Heart right ventricle (tissue), 16 donors: ENCODE results near the gene CNGA4. TPM values are rescaled to one million over a fixed set of nuclear protein-coding genes. Genes with fewer than 3 reads are reported as not detected.

Source experiments
- ATAC-seq, 8 donors: fragments of 200-7000 bp; cut with Tn5 transposase; one replicate each; pipeline ENCODE4 v1.9.1; 2020; ENCODE audit warnings: mild to moderate bottlenecking in 8 of 8, moderate library complexity in 8 of 8, moderate number of reproducible peaks in 1 of 8
- DNase-seq, 2 donors: peaks; one replicate each; pipeline ENCODE4 v3.0.0-alpha.2; 2020
- H3K27ac ChIP-seq, 10 donors: fragments of 200-600 bp; sonication (generic) in 2 of 10; one replicate each; pipeline versions ENCODE4 v1.5.0 to v1.8.0; 2020 to 2022; ENCODE audit warnings: mild to moderate bottlenecking in 3 of 10
- H3K27me3 ChIP-seq, 7 donors: fragments of 200-600 bp; one replicate each; pipeline ENCODE4 v1.8.0; 2021 to 2022; ENCODE audit warnings: mild to moderate bottlenecking in 2 of 7
- H3K36me3 ChIP-seq, 9 donors: fragments of 200-600 bp; sonication (generic) in 1 of 9; one replicate each; pipeline versions ENCODE4 v1.5.0 to v1.8.0; 2020 to 2022; ENCODE audit warnings: mild to moderate bottlenecking in 2 of 9
- H3K4me1 ChIP-seq, 9 donors: fragments of 200-600 bp; sonication (generic) in 1 of 9; one replicate each; pipeline versions ENCODE4 v1.5.0 to v1.8.0; 2020 to 2022; ENCODE audit warnings: mild to moderate bottlenecking in 4 of 9
- H3K4me3 ChIP-seq, 10 donors: fragments of 200-600 bp; sonication (generic) in 2 of 10; one replicate each; pipeline versions ENCODE4 v1.5.0 to v1.8.0; 2020 to 2022; ENCODE audit warnings: mild to moderate bottlenecking in 7 of 10, moderate library complexity in 2 of 10
- H3K9me3 ChIP-seq, 11 donors: fragments of 200-600 bp in 10 of 11; sonication (generic) in 2 of 11; one replicate each; pipeline versions ENCODE4 v1.5.0 to v1.8.0; 2013 to 2022; ENCODE audit warnings: mild to moderate bottlenecking in 2 of 11, control low read depth in 1 of 11, moderate library complexity in 1 of 11
- WGBS, 2 donors: extraction: QIAGEN DNeasy Blood & Tissue Kit; methylation state at CpG; one replicate each; pipeline ENCODE4 v1.1.7; 2013; ENCODE audit warnings: inconsistent platforms in 1 of 2; 5-methylcytosine and 5-hydroxymethylcytosine counted together
- intact Hi-C, 10 donors: fragments of 100-400 bp; cut with DNase I; formaldehyde crosslinking; loops; one replicate each; pipeline versions ENCODE4 v1.11.1 to v1.14.2; 2022
- polyA plus RNA-seq, 2 donors: library from polyadenylated mRNA; stranded (reverse); fragments of 200-250 nt; gene quantifications; one replicate each; pipeline ENCODE4 v1.2.3, GENCODE V29; 2013
- total RNA-seq, 10 donors: library from RNA; stranded (reverse); fragmentation: NEBNext Ultra II Directional in 3 of 10; extraction: Animal tissue kit (Norgen Biotek cat#: 25700) in 3 of 10; gene quantifications; one replicate each; pipeline versions ENCODE4 v1.2.1 to v1.2.4, GENCODE V29; 2021 to 2023
- TF ChIP-seq, protein P1 (sequence below), 9 donors: fragments of 200-600 bp; sonication (generic) in 2 of 9; IDR thresholded peaks; one replicate each; pipeline versions ENCODE4 v1.5.0 to v1.8.0; 2021 to 2022; ENCODE audit warnings: antibody characterized with exemption in 9 of 9, mild to moderate bottlenecking in 5 of 9, moderate library complexity in 1 of 9
- donor health status: Arrhythmogenic right ventricular cardiomyopathy.
- donor health status: ischemic (EF 13 %, LVEDD 7.1; RV severe dilation, severe dysfunction).
- donor health status: healthy with polysubstance abuse.
- donor health status: DM: no; HTN: yes; CAD: no.
- donor health status: DM: no; HTN: no; CAD: no.
- donor health status: ischemic (EF 25% LVEDD 6.9; RV normal size, moderate dysfunction).
- donor health status: ischemic (EF 25% LVEDD 5.7; RV mildly dilated, moderate dysfunction).
- donor health status: healthy.
- donor health status: DM: yes; HTN: yes; CAD: no.
- donor health status: Ischemic cardiomyopathy.
- donor health status: ischemic (EF 35%, LVEDD 5.7; RV mildly dilated, moderate dysfunction).
- donor health status: nonischemic (EF 11% LVEDD 7.7; RV severe dilation, severe dysfunction).
- donor health status: DM: yes; HTN: yes; CAD: no.
- donor health status: PGD.
- donor health status: ischemic (EF 29% LVEDD 5.4; RV normal size, mild dysfunction).
- donor health status: nonischemic (EF 23%, LVEDD 6.1; RV moderate dilation, normal function).

The CNGA4 gene
- total and polyA plus RNA-seq, 12 donors, result 0.01 to 0.13 TPM; not detected in 10

DNA sequence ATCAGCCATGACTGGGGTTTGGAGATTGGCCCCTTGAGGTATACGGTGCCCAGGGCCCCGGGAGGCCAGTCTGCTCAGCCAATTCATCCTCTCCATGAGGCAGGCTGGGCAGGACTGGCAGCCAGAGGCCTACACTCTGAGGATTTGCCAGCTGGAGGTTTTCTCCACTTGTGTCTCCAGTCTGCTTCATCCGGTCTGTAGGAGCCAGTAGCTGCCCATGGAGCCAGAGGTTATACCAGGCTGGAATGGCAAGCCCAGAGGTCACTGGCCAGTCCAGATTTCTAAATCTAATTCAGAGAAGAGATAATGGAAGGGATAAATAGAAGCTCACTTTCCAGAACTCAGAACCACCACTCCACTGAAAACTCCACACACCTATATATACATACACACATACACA is 14.5 kb upstream of the CNGA4 start:
- no peaks in the 10 kb centered on the region for H3K27me3 ChIP-seq
- DNase-seq (no peak), ATAC-seq (no peak)
- TF ChIP-seq, protein P1, sequence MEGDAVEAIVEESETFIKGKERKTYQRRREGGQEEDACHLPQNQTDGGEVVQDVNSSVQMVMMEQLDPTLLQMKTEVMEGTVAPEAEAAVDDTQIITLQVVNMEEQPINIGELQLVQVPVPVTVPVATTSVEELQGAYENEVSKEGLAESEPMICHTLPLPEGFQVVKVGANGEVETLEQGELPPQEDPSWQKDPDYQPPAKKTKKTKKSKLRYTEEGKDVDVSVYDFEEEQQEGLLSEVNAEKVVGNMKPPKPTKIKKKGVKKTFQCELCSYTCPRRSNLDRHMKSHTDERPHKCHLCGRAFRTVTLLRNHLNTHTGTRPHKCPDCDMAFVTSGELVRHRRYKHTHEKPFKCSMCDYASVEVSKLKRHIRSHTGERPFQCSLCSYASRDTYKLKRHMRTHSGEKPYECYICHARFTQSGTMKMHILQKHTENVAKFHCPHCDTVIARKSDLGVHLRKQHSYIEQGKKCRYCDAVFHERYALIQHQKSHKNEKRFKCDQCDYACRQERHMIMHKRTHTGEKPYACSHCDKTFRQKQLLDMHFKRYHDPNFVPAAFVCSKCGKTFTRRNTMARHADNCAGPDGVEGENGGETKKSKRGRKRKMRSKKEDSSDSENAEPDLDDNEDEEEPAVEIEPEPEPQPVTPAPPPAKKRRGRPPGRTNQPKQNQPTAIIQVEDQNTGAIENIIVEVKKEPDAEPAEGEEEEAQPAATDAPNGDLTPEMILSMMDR (IDR thresholded peaks at IDR 0.05), result no peak
- peaks cover 0 to 44% (median 32%) of the 10 kb centered on the region in 9 donors for H3K4me1 ChIP-seq
- H3K4me3 ChIP-seq, result no peak overlapping the region
- H3K36me3 ChIP-seq, result peaks cover 0 to 51% (median 27%) of the 10 kb centered on the region in 9 donors
- no peaks in the 10 kb centered on the region for H3K9me3 ChIP-seq
- intact Hi-C loops, result loop anchor here in 1 of 10 donors (10.0 kb wide), 1 partner anchor 200 kb away; no protein-coding TSS in a partner anchor
- H3K27ac ChIP-seq, result peak overlapping the region in 3 of 10 donors; percentile 8 to 12 (median 8)
- 91 to 92% methylated on average over 3 of the region's 3 CpGs for WGBS, 2 donors

DNA sequence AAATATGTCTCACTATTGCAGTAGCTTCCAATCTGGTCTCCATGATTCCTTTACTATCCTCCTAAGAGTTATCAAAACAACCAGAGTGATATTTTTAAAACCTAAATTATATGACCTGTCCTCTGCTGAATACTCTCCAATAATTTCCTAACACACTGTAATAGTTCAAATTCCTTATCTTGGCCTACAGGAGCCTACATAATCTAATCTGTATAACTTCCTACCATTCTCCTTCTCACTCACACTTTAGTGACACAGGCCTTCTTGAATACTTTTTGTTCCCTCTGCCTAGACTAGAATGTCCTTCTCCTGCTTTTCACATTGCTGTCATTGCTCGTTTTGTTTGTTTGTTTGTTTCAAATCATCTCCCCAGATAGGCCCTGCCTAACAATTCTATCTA is 13.9 kb upstream of the CNGA4 start:
- no peak overlapping the region for H3K4me3 ChIP-seq
- no peaks in the 10 kb centered on the region for H3K9me3 ChIP-seq
- peak in 2 of 8 donors; percentile 26 to 37 for ATAC-seq
- peaks cover 0 to 45% (median 26%) of the 10 kb centered on the region in 9 donors for H3K36me3 ChIP-seq
- peaks cover 0 to 44% (median 28%) of the 10 kb centered on the region in 9 donors for H3K4me1 ChIP-seq
- peak overlapping the region in 7 of 10 donors; percentile 8 to 40 (median 26) for H3K27ac ChIP-seq
- WGBS, 2 donors, result 33 to 36% methylated on average over 1 of the region's 1 CpG
- DNase-seq, result no peak
- intact Hi-C loops, result loop anchor here in 1 of 10 donors (10.0 kb wide), 1 partner anchor 200 kb away; no protein-coding TSS in a partner anchor
- TF ChIP-seq, protein P1 (IDR thresholded peaks at IDR 0.05), result no peak
- H3K27me3 ChIP-seq, result no peaks in the 10 kb centered on the region

DNA sequence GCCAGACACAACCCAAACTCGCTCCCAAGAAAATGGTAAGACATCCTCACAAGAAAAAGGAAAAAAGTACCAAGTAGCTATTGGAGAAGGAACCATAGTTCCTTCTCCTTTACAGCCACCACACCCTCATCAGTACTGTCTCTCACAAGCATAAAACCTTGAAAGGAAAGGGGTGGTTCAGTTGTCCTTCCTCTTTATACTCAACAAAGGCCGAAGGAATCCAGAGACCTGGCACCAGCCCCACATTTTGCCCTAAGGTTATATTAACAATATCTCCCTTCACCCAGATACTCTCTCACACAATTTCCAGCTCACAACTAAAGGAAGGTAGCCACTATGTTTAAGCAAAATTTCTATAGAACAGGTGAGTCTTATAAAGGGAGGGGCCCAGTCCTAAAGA is 13.0 kb upstream of the CNGA4 start:
- peak overlapping the region in 7 of 10 donors; percentile 8 to 40 (median 33) for H3K27ac ChIP-seq
- TF ChIP-seq, protein P1 (IDR thresholded peaks at IDR 0.05), result no peak
- H3K36me3 ChIP-seq, result peaks cover 0 to 36% (median 26%) of the 10 kb centered on the region in 9 donors
- intact Hi-C loops, result loop anchor here in 1 of 10 donors (10.0 kb wide), 1 partner anchor 201 kb away; no protein-coding TSS in a partner anchor
- no peaks in the 10 kb centered on the region for H3K9me3 ChIP-seq
- H3K4me3 ChIP-seq, result no peak overlapping the region
- DNase-seq (peak in 1 of 2 donors; percentile 17), ATAC-seq (peak in 5 of 8 donors; percentile 35 to 79 (median 64))
- WGBS, 2 donors, result 53 to 56% methylated on average over 2 of the region's 2 CpGs
- H3K27me3 ChIP-seq, result no peaks in the 10 kb centered on the region
- H3K4me1 ChIP-seq, result peaks cover 0 to 48% (median 24%) of the 10 kb centered on the region in 9 donors

DNA sequence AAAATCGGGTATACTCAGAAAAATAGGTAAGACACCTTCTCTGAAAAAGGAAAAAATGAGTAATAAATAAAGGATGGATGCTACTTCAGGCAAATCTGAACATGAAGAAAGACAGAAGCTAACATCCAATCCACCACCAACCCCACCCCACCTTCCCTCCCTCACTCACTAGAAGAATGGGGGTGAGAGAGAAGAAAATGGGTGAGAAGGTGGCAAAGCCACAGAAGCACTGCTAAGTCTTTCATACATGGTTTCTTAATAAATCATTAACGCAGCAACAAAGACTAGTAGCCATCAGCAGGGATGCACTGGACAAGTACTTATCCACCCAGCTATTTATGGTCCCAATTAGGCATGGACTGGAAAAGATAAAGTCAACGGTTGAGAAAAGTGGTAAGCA is 10.4 kb upstream of the CNGA4 start:
- Histone ChIP-seq H3K36me3 (peaks cover 0 to 10% (median 7%) of the 10 kb centered on the region in 9 donors), H3K27me3 (no peaks in the 10 kb centered on the region), H3K4me1 (peaks cover 2 to 61% (median 34%) of the 10 kb centered on the region in 9 donors), H3K4me3 (no peak overlapping the region), H3K27ac (no peak overlapping the region), H3K9me3 (no peaks in the 10 kb centered on the region)
- 48 to 56% methylated on average over 3 of the region's 3 CpGs for WGBS, 2 donors
- TF ChIP-seq, protein P1 (IDR thresholded peaks at IDR 0.05), result no peak
- DNase-seq (no peak), ATAC-seq (no peak)
- intact Hi-C loops, result loop anchor here in 1 of 10 donors (10.0 kb wide), 1 partner anchor 204 kb away; no protein-coding TSS in a partner anchor
